Brain microvascular endothelial cell (primary cell): ENCODE data around the gene AURKAIP1.

Experiments
- DNase-seq: peaks from one replicate; pipeline ENCODE4 v3.0.0-alpha.2; 2020
- H3K27ac ChIP-seq: fragments of 250-450 bp; sonication (Bioruptor Pico); 2 replicates; pipeline ENCODE4 v1.5.1; 2020; ENCODE audit warnings: mild to moderate bottlenecking, moderate library complexity
- H3K27me3 ChIP-seq: fragments of 250-450 bp; sonication (Bioruptor Pico); replicated peaks from 2 replicates; pipeline ENCODE4 v1.5.1; 2020; ENCODE audit warnings: mild to moderate bottlenecking
- H3K36me3 ChIP-seq: fragments of 250-450 bp; sonication (Bioruptor Pico); replicated peaks from 2 replicates; pipeline ENCODE4 v1.5.1; 2020; ENCODE audit warnings: mild to moderate bottlenecking
- H3K4me3 ChIP-seq: 2 replicates; pipeline ENCODE4 v1.5.1; 2011; ENCODE audit warnings: low read depth, mild to moderate bottlenecking, control low read depth, low read length, moderate library complexity
- in situ Hi-C: cut with HindIII; loops from 2 replicates; pipeline ENCODE4 v1.10.0; 2017; ENCODE audit warnings: low sequenced_read_pairs, low pct_ligation_motif_present
- TF ChIP-seq, protein P1 (sequence below): IDR thresholded peaks from 2 replicates; pipeline ENCODE4 v1.5.1; 2011; ENCODE audit warnings: low read depth, mild to moderate bottlenecking, moderate library complexity, low read length, control low read depth, inconsistent platforms; ENCODE audit errors: missing control alignments

Gene AURKAIP1

DNA sequence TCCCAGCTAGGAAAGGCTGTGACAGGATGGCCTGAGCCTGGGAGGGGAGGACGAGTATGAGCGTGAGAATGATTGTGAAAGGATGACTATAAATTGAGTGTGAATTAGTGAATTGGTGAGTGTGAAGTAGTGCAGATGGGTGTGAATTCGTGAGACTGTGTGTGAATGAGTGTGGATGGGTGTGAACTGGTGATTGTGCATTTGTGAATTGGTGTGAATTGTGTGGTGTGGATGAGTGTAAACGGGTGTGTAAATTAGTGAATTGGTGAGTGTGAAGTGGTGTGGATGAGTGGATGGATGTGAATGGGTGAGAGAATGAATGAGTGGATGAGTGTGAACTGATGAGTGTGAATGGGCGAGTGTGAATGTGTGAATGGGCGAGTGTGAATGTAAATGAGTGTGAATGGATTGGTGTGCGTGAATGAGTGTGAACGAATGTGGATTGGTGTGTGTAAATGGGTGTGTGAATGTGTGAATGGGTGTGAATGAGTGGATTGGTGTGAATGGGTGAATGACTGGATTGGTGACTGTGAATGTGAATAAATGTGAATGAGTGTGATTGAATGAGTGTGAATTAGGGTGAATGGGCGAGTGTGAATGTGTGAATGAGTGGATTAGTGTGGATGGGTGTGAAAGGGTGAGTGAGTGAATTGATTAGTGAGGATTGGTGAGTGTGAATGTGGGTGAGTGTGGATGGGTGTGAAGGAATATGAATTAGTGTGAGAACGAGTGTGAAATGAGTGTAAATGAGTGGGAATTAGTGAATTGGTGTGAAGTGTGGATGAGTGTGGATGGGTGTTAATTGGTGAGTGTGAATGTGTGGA is 8.9 kb downstream of the AURKAIP1 start:
- in situ Hi-C loops: no loop called here

DNA sequence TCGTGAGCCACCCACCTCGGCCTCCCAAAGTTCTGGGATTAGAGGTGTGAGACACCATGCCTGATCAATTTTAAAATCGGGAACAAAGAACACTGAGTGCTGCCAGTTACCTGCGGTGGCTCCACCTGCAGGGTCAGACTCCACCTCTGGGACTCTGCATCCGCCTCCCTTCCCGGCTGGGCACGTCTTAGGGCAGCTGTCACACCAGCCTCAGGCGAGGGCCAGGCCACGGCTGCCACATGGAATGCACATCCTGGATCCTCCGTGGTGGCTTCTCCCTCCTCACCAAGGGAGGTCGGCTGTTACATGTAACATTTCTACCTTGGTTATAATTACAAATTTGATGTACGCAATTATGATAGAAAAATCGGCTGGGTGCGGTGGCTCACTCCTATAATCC is 10.7 kb downstream of the AURKAIP1 start:
- in situ Hi-C loops: no loop called here
- H3K4me3 ChIP-seq: no peak overlapping the region
- H3K36me3 ChIP-seq: no peaks in the 10 kb centered on the region
- DNase-seq: no peak
- no peaks in the 10 kb centered on the region for H3K27me3 ChIP-seq
- no peak overlapping the region for H3K27ac ChIP-seq
- TF ChIP-seq, protein P1, sequence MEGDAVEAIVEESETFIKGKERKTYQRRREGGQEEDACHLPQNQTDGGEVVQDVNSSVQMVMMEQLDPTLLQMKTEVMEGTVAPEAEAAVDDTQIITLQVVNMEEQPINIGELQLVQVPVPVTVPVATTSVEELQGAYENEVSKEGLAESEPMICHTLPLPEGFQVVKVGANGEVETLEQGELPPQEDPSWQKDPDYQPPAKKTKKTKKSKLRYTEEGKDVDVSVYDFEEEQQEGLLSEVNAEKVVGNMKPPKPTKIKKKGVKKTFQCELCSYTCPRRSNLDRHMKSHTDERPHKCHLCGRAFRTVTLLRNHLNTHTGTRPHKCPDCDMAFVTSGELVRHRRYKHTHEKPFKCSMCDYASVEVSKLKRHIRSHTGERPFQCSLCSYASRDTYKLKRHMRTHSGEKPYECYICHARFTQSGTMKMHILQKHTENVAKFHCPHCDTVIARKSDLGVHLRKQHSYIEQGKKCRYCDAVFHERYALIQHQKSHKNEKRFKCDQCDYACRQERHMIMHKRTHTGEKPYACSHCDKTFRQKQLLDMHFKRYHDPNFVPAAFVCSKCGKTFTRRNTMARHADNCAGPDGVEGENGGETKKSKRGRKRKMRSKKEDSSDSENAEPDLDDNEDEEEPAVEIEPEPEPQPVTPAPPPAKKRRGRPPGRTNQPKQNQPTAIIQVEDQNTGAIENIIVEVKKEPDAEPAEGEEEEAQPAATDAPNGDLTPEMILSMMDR: no peak

More for the DNA sequence above, 8.9 kb downstream of the AURKAIP1 start:
- no peak for DNase-seq
- H3K27me3 ChIP-seq: no peaks in the 10 kb centered on the region
- H3K36me3 ChIP-seq: no peaks in the 10 kb centered on the region
- H3K4me3 ChIP-seq: no peak overlapping the region
- TF ChIP-seq, protein P1: no peak
- H3K27ac ChIP-seq: no peak overlapping the region

DNA sequence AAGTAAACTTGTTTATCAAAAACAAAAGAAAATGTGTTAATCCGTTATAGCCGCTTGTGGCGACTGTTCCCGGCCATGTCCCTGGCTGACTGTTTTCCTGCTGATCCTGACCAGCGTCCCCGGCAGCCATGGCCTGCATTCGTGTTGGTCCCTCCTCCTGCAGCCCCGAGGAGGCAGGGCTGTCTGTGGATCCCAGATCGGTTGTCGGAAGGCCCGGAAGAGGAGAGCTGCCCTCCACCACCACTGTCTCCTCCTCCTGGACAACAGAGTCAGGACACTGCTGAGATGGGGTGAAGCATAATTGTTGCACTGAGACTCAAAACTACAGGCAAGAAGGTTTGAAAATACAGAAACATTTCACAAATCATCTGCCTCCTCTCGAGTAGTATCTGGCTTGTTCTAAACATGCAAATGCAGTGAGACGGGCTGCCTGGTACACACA is 13.0 kb downstream of the AURKAIP1 start:
- TF ChIP-seq, protein P1: peak; percentile 54
- no peaks in the 10 kb centered on the region for H3K36me3 ChIP-seq
- H3K27ac ChIP-seq: peak overlapping the region; percentile 17
- peak; percentile 77 for DNase-seq
- H3K27me3 ChIP-seq: no peaks in the 10 kb centered on the region
- in situ Hi-C loops: no loop called here
- H3K4me3 ChIP-seq: no peak overlapping the region

DNA sequence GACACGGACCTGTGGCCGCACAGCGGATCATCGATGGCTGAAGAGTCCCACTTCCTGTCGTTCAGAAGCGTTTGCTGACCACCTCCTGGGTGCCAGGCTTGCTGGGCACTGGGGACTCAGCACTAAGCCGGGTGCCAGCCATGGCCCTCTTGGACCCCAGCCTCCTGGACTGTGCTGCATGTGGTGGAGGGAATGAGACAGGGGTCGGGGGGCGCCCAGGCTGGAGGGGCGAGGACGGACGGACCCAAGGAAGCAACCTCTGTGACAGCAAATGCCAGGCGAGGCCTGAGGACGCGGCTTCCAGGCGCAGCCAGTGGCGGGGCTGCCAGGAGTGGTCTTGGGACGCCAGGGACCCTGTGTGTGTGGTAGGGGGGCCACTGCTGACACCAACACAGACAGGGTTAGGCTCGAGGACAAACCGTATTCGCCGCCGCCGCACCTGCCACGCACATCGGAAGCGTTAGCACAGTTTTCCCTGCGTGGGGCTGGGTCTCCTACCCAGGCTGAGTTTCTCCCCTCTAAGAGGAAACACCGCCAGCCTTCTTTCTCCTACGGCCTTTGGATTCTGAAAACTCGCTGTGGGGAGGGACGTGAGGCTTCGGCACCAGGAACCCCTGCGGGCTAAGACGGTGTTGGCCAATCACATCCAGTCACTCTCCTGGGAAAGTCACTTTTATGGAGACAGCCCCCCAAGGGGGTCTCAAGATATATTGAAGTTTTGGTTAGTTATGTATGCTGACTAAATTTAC is 13.6 kb downstream of the AURKAIP1 start:
- TF ChIP-seq, protein P1: no peak
- H3K36me3 ChIP-seq: no peaks in the 10 kb centered on the region
- DNase-seq: no peak
- H3K4me3 ChIP-seq: no peak overlapping the region
- in situ Hi-C loops: no loop called here
- no peaks in the 10 kb centered on the region for H3K27me3 ChIP-seq
- peak overlapping the region; percentile 17 for H3K27ac ChIP-seq

DNA sequence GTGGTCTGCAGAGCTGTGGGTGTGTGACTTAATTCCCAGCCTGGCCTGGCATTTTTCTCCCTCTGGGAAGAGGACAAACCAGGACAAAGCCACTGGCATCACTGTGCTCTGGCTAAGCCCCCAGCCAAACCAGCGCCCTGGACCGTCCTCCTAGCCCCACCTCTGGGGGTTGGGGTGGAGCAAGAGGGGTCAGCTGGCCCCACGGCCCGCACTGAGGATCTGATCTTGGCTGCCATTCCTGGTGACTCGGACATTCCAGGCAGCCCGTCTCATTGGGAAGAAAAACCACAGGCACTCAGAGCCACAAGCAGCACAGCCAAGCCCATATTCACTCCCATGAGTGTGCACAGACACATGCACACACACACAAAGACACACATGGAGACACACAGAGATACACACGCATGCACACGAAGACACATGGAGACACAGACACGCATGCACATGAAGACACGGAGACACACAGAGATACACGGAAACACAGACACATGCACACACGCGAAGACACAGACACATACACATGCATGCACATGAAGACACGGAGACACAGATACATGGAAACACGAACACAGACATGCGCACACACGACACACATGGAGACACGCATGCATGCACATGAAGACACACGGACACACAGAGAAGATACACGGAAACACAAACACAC is 14.4 kb downstream of the AURKAIP1 start:
- H3K4me3 ChIP-seq: no peak overlapping the region
- no peak overlapping the region for H3K27ac ChIP-seq
- TF ChIP-seq, protein P1: no peak
- in situ Hi-C loops: no loop called here
- no peaks in the 10 kb centered on the region for H3K27me3 ChIP-seq
- no peaks in the 10 kb centered on the region for H3K36me3 ChIP-seq
- peak; percentile 92 for DNase-seq
